ENCODE measurements around the gene MTRF1. TPM values are rescaled to one million over a fixed set of nuclear protein-coding genes. Genes with fewer than 3 reads are reported as not detected.
A peak's percentile ranks its signal among the peaks of the same experiment; 100 is the strongest.
"Not testable (repeated sequence)": the region's sequence is repeated elsewhere in the genome, so short reads cannot be mapped to it uniquely, and the experiment has no call there.

Gene MTRF1
- total RNA-seq, 1 donor from 2014 or later: 8.5 TPM

- no peak overlapping the region for H3K4me3 ChIP-seq (ENCODE audit: low read depth, low read length)
- TF ChIP-seq CTCF (IDR thresholded peaks at IDR 0.05; ENCODE audit: insufficient read depth, low read length, poor library complexity, severe bottlenecking): no peak
- H3K36me3 ChIP-seq (ENCODE audit: control insufficient read depth, insufficient read depth, low read length): no peaks in the 10 kb centered on the region
- no peaks in the 10 kb centered on the region for H3K27me3 ChIP-seq (ENCODE audit: control insufficient read depth, insufficient read depth, low read length)
- no peak for DNase-seq (ENCODE audit: low read depth)
Measured at GRCh38 chr13:41286370-41286769, 23.0 kb upstream of the MTRF1 start.

GRCh38 chr13:41284512-41285288 lies 21.3 kb upstream of the MTRF1 start:
- no peak for TF ChIP-seq CTCF (IDR thresholded peaks at IDR 0.05; ENCODE audit: insufficient read depth, low read length, poor library complexity, severe bottlenecking)
- H3K36me3 ChIP-seq (ENCODE audit: control insufficient read depth, insufficient read depth, low read length): no peaks in the 10 kb centered on the region
- peak; percentile 39 for DNase-seq (ENCODE audit: low read depth)
- H3K27me3 ChIP-seq (ENCODE audit: control insufficient read depth, insufficient read depth, low read length): no peaks in the 10 kb centered on the region
- H3K4me3 ChIP-seq (ENCODE audit: low read depth, low read length): no peak overlapping the region

GRCh38 chr13:41282129-41282571 lies 18.8 kb upstream of the MTRF1 start:
- DNase-seq (ENCODE audit: low read depth): peak; percentile 5
- Histone ChIP-seq H3K4me3 (ENCODE audit: low read depth, low read length) (no peak overlapping the region), H3K36me3 (ENCODE audit: control insufficient read depth, insufficient read depth, low read length) (no peaks in the 10 kb centered on the region), H3K27me3 (ENCODE audit: control insufficient read depth, insufficient read depth, low read length) (no peaks in the 10 kb centered on the region)
- TF ChIP-seq CTCF (IDR thresholded peaks at IDR 0.05; ENCODE audit: insufficient read depth, low read length, poor library complexity, severe bottlenecking): no peak

- not testable (repeated sequence) for H3K4me3 ChIP-seq (ENCODE audit: low read depth, low read length); H3K27me3 ChIP-seq (ENCODE audit: control insufficient read depth, insufficient read depth, low read length); H3K36me3 ChIP-seq (ENCODE audit: control insufficient read depth, insufficient read depth, low read length); DNase-seq (ENCODE audit: low read depth)
Measured at GRCh38 chr13:41279156-41279555, 15.8 kb upstream of the MTRF1 start.

GRCh38 chr13:41276824-41277223 lies 13.4 kb upstream of the MTRF1 start:
- no peaks in the 10 kb centered on the region for H3K27me3 ChIP-seq (ENCODE audit: control insufficient read depth, insufficient read depth, low read length)
- no peaks in the 10 kb centered on the region for H3K36me3 ChIP-seq (ENCODE audit: control insufficient read depth, insufficient read depth, low read length)
- no peak for TF ChIP-seq CTCF (IDR thresholded peaks at IDR 0.05; ENCODE audit: insufficient read depth, low read length, poor library complexity, severe bottlenecking)
- no peak for DNase-seq (ENCODE audit: low read depth)
- H3K4me3 ChIP-seq (ENCODE audit: low read depth, low read length): no peak overlapping the region

GRCh38 chr13:41274881-41275280 lies 11.5 kb upstream of the MTRF1 start:
- H3K27me3 ChIP-seq (ENCODE audit: control insufficient read depth, insufficient read depth, low read length): no peaks in the 10 kb centered on the region
- no peak overlapping the region for H3K4me3 ChIP-seq (ENCODE audit: low read depth, low read length)
- no peak for DNase-seq (ENCODE audit: low read depth)
- TF ChIP-seq CTCF (IDR thresholded peaks at IDR 0.05; ENCODE audit: insufficient read depth, low read length, poor library complexity, severe bottlenecking): no peak
- no peaks in the 10 kb centered on the region for H3K36me3 ChIP-seq (ENCODE audit: control insufficient read depth, insufficient read depth, low read length)

Measured in kidney epithelial cell (primary cell).